Spleen (tissue), 11 donors: ENCODE results near the gene HOXA10. TPM values are rescaled to one million over a fixed set of nuclear protein-coding genes. Genes with fewer than 3 reads are reported as not detected.

Experiments used
- DNase-seq: peaks from one replicate; pipeline ENCODE4 v3.0.0-alpha.2; 2020
- H3K27ac ChIP-seq, 8 donors: fragments of 200-600 bp; sonication (generic) in 7 of 8; 1 replicate in 4 of 8; 2 replicates in 4 of 8; pipeline versions ENCODE4 v1.5.0 to v1.8.0; 2016 to 2021; ENCODE audit warnings: inconsistent platforms in 4 of 8, mild to moderate bottlenecking in 4 of 8, moderate library complexity in 1 of 8
- H3K27me3 ChIP-seq, 7 donors: fragments of 200-600 bp; sonication (generic) in 6 of 7; replicated peaks in 1 of 7; 1 replicate in 4 of 7; 2 replicates in 3 of 7; pipeline versions ENCODE4 v1.5.0 to v1.8.0; 2016 to 2021; ENCODE audit warnings: inconsistent platforms in 3 of 7, mild to moderate bottlenecking in 1 of 7
- H3K36me3 ChIP-seq, 6 donors: fragments of 200-600 bp; sonication (generic) in 5 of 6; 1 replicate in 4 of 6; 2 replicates in 2 of 6; pipeline versions ENCODE4 v1.5.0 to v1.8.0; 2016 to 2021; ENCODE audit warnings: inconsistent platforms in 2 of 6
- H3K4me1 ChIP-seq, 6 donors: fragments of 200-600 bp; sonication (generic) in 5 of 6; 1 replicate in 3 of 6; 2 replicates in 3 of 6; pipeline versions ENCODE4 v1.5.0 to v1.8.0; 2016 to 2021; ENCODE audit warnings: inconsistent platforms in 3 of 6
- H3K4me3 ChIP-seq, 8 donors: fragments of 200-600 bp; sonication (generic) in 7 of 8; 1 replicate in 4 of 8; 2 replicates in 4 of 8; pipeline versions ENCODE4 v1.5.0 to v1.8.0; 2016 to 2021; ENCODE audit warnings: inconsistent platforms in 4 of 8, mild to moderate bottlenecking in 4 of 8, moderate library complexity in 2 of 8
- H3K9me3 ChIP-seq, 8 donors: fragments of 200-600 bp; sonication (generic) in 7 of 8; 1 replicate in 4 of 8; 2 replicates in 4 of 8; pipeline versions ENCODE4 v1.5.0 to v1.8.0; 2016 to 2021; ENCODE audit warnings: inconsistent platforms in 4 of 8
- CTCF ChIP-seq, 11 experiments: fragments of 200-600 bp in 7 of 11; fragments of 450-650 bp in 4 of 11; sonication (generic) in 4 of 11; IDR thresholded peaks in 8 of 11; conservative IDR thresholded peaks in 3 of 11; 1 replicate in 7 of 11; 2 replicates in 4 of 11; pipeline versions ENCODE4 v1.4.0 to v1.8.0; 2016 to 2021; ENCODE audit warnings: antibody characterized with exemption in 11 of 11, inconsistent platforms in 4 of 11, mild to moderate bottlenecking in 1 of 11
- POLR2A ChIP-seq, 3 donors: fragments of 450-650 bp; IDR thresholded peaks; one replicate each; pipeline ENCODE4 v1.5.1; 2017; ENCODE audit warnings: antibody characterized with exemption in 3 of 3, mild to moderate bottlenecking in 1 of 3
- POLR2AphosphoS5 ChIP-seq, 3 donors: sonication (generic); formaldehyde crosslinking; IDR thresholded peaks; one replicate each; pipeline ENCODE4 v1.5.1; 2017; ENCODE audit warnings: antibody characterized with exemption in 3 of 3
- WGBS, 5 donors: extraction: QIAGEN DNeasy Blood & Tissue Kit in 3 of 5; methylation state at CpG; one replicate each; pipeline versions ENCODE4 v1.1.5 to v1.1.7; 2013 to 2018; 5-methylcytosine and 5-hydroxymethylcytosine counted together
- intact Hi-C: fragments of 100-400 bp; cut with DNase I; formaldehyde crosslinking; loops from one replicate; pipeline ENCODE4 v1.15.0; 2023; ENCODE audit warnings: low total_unique reads
- polyA plus RNA-seq, 3 donors: library from polyadenylated mRNA; stranded (reverse); fragments of 200-250 nt; gene quantifications; one replicate each; pipeline ENCODE4 v1.2.1, GENCODE V29; 2013
- total RNA-seq, 7 donors: library from RNA; depleted of rRNA in 3 of 7; stranded (reverse); fragments of >200 nt in 3 of 7; fragmentation: NEBNext Ultra II Directional in 4 of 7; extraction: Animal tissue kit (Norgen Biotek cat#: 25700) in 4 of 7; gene quantifications; one replicate each; pipeline versions ENCODE4 v1.1.0 to v1.2.1, GENCODE V29; 2016 to 2021
- donor health status: healthy with polysubstance abuse.
- donor health status: DM: no; HTN: no; CAD: no; lungs with moderate emphysema.
- donor health status: DM: no; HTN: no; CAD: no.
- donor health status: Bipolar disorder and iron deficiency.
- donor health status: healthy.
- donor health status: DM: no; HTN: no; CAD: no.
- donor health status: DM: yes; HTN: yes; CAD: no.

The HOXA10 gene
- total and polyA plus RNA-seq, 10 donors = 0.05 to 0.72 (median 0.20) TPM; not detected in 4

GRCh38 chr7:27179030-27179429 lies 4.9 kb upstream of the HOXA10 start:
- no peak overlapping the region for H3K4me3 ChIP-seq
- TF ChIP-seq POLR2AphosphoS5 (IDR thresholded peaks at IDR 0.05) (no peak), CTCF (IDR thresholded peaks at IDR 0.05 in 8 of 11, conservative IDR thresholded peaks at IDR 0.05 in 3 of 11) (no peak), POLR2A (IDR thresholded peaks at IDR 0.05) (no peak)
- intact Hi-C loops = no loop called here
- H3K9me3 ChIP-seq = no peaks in the 10 kb centered on the region
- DNase-seq = peak; percentile 14
- H3K36me3 ChIP-seq = no peaks in the 10 kb centered on the region
- peaks cover 19 to 100% (median 100%) of the 10 kb centered on the region in 7 donors for H3K27me3 ChIP-seq
- WGBS, 5 donors = 63 to 75% (median 71%) methylated on average over 14 of the region's 14 CpGs
- H3K4me1 ChIP-seq = peaks cover 13 to 44% (median 29%) of the 10 kb centered on the region in 6 donors
- no peak overlapping the region for H3K27ac ChIP-seq

- Histone ChIP-seq H3K4me1 (peaks cover 16 to 44% (median 29%) of the 10 kb centered on the region in 6 donors), H3K36me3 (no peaks in the 10 kb centered on the region), H3K4me3 (no peak overlapping the region), H3K9me3 (no peaks in the 10 kb centered on the region), H3K27ac (no peak overlapping the region), H3K27me3 (peaks cover 19 to 100% (median 100%) of the 10 kb centered on the region in 7 donors)
- intact Hi-C loops = no loop called here
- peak; percentile 1 for DNase-seq
- TF ChIP-seq POLR2A (IDR thresholded peaks at IDR 0.05) = no peak
- TF ChIP-seq CTCF (IDR thresholded peaks at IDR 0.05 in 8 of 11, conservative IDR thresholded peaks at IDR 0.05 in 3 of 11) = no peak
- no peak for TF ChIP-seq POLR2AphosphoS5 (IDR thresholded peaks at IDR 0.05)
- WGBS, 5 donors = 90 to 95% (median 92%) methylated on average over 6 of the region's 6 CpGs
Observed at GRCh38 chr7:27178366-27178765, 4.2 kb upstream of the HOXA10 start.

- Histone ChIP-seq H3K27ac (no peak overlapping the region), H3K9me3 (no peaks in the 10 kb centered on the region), H3K4me3 (no peak overlapping the region), H3K4me1 (peaks cover 20 to 44% (median 30%) of the 10 kb centered on the region in 6 donors), H3K36me3 (no peaks in the 10 kb centered on the region), H3K27me3 (peaks cover 20 to 100% (median 100%) of the 10 kb centered on the region in 7 donors)
- intact Hi-C loops = no loop called here
- TF ChIP-seq POLR2AphosphoS5 (IDR thresholded peaks at IDR 0.05) (no peak), CTCF (IDR thresholded peaks at IDR 0.05 in 8 of 11, conservative IDR thresholded peaks at IDR 0.05 in 3 of 11) (no peak), POLR2A (IDR thresholded peaks at IDR 0.05) (no peak)
- DNase-seq = peak; percentile 1
- 88 to 94% (median 90%) methylated on average over 5 of the region's 5 CpGs for WGBS, 5 donors
Observed at GRCh38 chr7:27177795-27178320, 3.7 kb upstream of the HOXA10 start.

GRCh38 chr7:27176962-27177794 lies 3.1 kb upstream of the HOXA10 start:
- peak; percentile 57 for DNase-seq
- peaks cover 0 to 6% (median 0%) of the 10 kb centered on the region in 8 donors for H3K9me3 ChIP-seq
- intact Hi-C loops = no loop called here
- peaks cover 21 to 48% (median 36%) of the 10 kb centered on the region in 6 donors for H3K4me1 ChIP-seq
- peaks cover 27 to 100% (median 100%) of the 10 kb centered on the region in 7 donors for H3K27me3 ChIP-seq
- 85 to 93% (median 89%) methylated on average over 22 of the region's 22 CpGs for WGBS, 5 donors
- no peaks in the 10 kb centered on the region for H3K36me3 ChIP-seq
- H3K27ac ChIP-seq = no peak overlapping the region
- TF ChIP-seq POLR2AphosphoS5 (IDR thresholded peaks at IDR 0.05) = no peak
- no peak for TF ChIP-seq CTCF (IDR thresholded peaks at IDR 0.05 in 8 of 11, conservative IDR thresholded peaks at IDR 0.05 in 3 of 11)
- TF ChIP-seq POLR2A (IDR thresholded peaks at IDR 0.05) = no peak
- H3K4me3 ChIP-seq = no peak overlapping the region
